ENCODE data around the gene ASTN2. TPM values are rescaled to one million over a fixed set of nuclear protein-coding genes. Genes with fewer than 3 reads are reported as not detected.

ASTN2 gene
- total and polyA plus RNA-seq, 9 of the 15 experiments (the other 6 are each of a cell fraction or from before 2014, with no cell fraction given): 0.56 to 3.5 (median 1.9) TPM

DNA sequence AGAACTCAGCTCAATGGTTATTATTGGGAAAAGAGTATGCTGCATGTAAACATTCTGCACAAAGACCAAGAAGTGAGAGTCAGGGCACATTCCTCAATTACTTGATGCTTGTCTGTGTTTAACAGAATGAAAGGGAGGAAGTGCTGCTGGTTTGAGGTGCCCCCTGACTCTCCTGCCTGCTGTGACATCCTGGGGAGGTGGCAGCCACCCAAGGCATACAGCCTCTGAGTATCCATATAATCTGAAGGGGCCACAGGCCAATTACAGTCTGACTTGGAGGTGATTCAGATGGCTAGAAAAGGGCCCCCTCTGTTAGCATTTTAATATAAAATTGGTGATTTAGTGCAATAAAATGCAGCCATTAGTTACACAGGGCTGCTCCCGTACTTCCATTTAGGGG lies 313.8 kb downstream of the ASTN2 start:
- no peak for FAIRE-seq
- Histone ChIP-seq H3K27ac (ENCODE audit: extremely low read depth, low read depth, low read length) (no peak overlapping the region), H3K4me1 (replicated peaks in 1 of 2; ENCODE audit: control insufficient read depth in 2 of 2, insufficient read depth in 2 of 2, low read length in 2 of 2) (no peaks in the 10 kb centered on the region), H3K4me2 (ENCODE audit: insufficient read depth, low read length) (no peak overlapping the region), H3K36me3 (ENCODE audit: control insufficient read depth, insufficient read depth, low read length) (no peaks in the 10 kb centered on the region), H3K4me3 (no peak overlapping the region), H2AFZ (ENCODE audit: low read depth, low read length) (no peak overlapping the region), H3K79me2 (ENCODE audit: control insufficient read depth, insufficient read depth, low read length) (no peaks in the 10 kb centered on the region), H3K9me1 (ENCODE audit: control insufficient read depth, insufficient read depth, low read length) (no peaks in the 10 kb centered on the region), H3K9ac (ENCODE audit: insufficient read depth in 1 of 2, low read depth in 2 of 2, low read length in 2 of 2) (no peak overlapping the region), H3K9me3 (replicated peaks; ENCODE audit: control insufficient read depth, insufficient read depth, low read depth, low read length) (no peaks in the 10 kb centered on the region), H4K20me1 (replicated peaks; ENCODE audit: control insufficient read depth, insufficient read depth, low read length) (no peaks in the 10 kb centered on the region), H3K27me3 (ENCODE audit: control insufficient read depth in 2 of 2, insufficient read depth in 2 of 2, low read length in 2 of 2) (no peaks in the 10 kb centered on the region)
- 0% methylated on average over 1 of the region's 1 CpG for WGBS (ENCODE audit: insufficient coverage, low coverage, missing lambda C conversion rate)
- no TSS peak for BruUV-seq (replicated peaks)
- intact Hi-C loops (cut with micrococcal nuclease) (no loop called here), in situ Hi-C loops (cut with MboI) (no loop called here)
- ChIA-PET CTCF (ENCODE audit: low intra/inter-chr PET ratio) (no interaction called here), POLR2A (no interaction called here)
- no peak for DNase-seq (ENCODE audit: extremely low read depth in 1 of 4, low spot score in 3 of 4)
- ATAC-seq: no peak
- TF ChIP-seq NEUROD1 (IDR thresholded peaks at IDR 0.05; ENCODE audit: borderline replicate concordance, low read depth, low read length, partially characterized antibody) (no peak), ZFPM2 (CRISPR knock-in tag; IDR thresholded peaks at IDR 0.05) (no peak)
- TF ChIP-seq, protein P1, sequence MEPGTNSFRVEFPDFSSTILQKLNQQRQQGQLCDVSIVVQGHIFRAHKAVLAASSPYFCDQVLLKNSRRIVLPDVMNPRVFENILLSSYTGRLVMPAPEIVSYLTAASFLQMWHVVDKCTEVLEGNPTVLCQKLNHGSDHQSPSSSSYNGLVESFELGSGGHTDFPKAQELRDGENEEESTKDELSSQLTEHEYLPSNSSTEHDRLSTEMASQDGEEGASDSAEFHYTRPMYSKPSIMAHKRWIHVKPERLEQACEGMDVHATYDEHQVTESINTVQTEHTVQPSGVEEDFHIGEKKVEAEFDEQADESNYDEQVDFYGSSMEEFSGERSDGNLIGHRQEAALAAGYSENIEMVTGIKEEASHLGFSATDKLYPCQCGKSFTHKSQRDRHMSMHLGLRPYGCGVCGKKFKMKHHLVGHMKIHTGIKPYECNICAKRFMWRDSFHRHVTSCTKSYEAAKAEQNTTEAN (CRISPR knock-in tag; IDR thresholded peaks at IDR 0.05): no peak
- TF ChIP-seq, protein P2, sequence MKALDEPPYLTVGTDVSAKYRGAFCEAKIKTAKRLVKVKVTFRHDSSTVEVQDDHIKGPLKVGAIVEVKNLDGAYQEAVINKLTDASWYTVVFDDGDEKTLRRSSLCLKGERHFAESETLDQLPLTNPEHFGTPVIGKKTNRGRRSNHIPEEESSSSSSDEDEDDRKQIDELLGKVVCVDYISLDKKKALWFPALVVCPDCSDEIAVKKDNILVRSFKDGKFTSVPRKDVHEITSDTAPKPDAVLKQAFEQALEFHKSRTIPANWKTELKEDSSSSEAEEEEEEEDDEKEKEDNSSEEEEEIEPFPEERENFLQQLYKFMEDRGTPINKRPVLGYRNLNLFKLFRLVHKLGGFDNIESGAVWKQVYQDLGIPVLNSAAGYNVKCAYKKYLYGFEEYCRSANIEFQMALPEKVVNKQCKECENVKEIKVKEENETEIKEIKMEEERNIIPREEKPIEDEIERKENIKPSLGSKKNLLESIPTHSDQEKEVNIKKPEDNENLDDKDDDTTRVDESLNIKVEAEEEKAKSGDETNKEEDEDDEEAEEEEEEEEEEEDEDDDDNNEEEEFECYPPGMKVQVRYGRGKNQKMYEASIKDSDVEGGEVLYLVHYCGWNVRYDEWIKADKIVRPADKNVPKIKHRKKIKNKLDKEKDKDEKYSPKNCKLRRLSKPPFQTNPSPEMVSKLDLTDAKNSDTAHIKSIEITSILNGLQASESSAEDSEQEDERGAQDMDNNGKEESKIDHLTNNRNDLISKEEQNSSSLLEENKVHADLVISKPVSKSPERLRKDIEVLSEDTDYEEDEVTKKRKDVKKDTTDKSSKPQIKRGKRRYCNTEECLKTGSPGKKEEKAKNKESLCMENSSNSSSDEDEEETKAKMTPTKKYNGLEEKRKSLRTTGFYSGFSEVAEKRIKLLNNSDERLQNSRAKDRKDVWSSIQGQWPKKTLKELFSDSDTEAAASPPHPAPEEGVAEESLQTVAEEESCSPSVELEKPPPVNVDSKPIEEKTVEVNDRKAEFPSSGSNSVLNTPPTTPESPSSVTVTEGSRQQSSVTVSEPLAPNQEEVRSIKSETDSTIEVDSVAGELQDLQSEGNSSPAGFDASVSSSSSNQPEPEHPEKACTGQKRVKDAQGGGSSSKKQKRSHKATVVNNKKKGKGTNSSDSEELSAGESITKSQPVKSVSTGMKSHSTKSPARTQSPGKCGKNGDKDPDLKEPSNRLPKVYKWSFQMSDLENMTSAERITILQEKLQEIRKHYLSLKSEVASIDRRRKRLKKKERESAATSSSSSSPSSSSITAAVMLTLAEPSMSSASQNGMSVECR (CRISPR knock-in tag; IDR thresholded peaks at IDR 0.05): no peak

Measured in K562 (cell line).